WERI-Rb-1 (cell line): Measurements from ENCODE around the gene CRMP1.

Experiments
- DNase-seq: peaks from one replicate; pipeline ENCODE4 v3.0.0-alpha.2; 2020
- H3K27ac ChIP-seq: fragments of 250-450 bp; sonication (Bioruptor Pico); 2 replicates; pipeline ENCODE4 v1.5.1; 2020; ENCODE audit warnings: mild to moderate bottlenecking, moderate library complexity
- H3K27me3 ChIP-seq: fragments of 250-450 bp; sonication (Bioruptor Pico); 2 replicates; pipeline ENCODE4 v1.5.1; 2021; ENCODE audit warnings: mild to moderate bottlenecking, low read depth, moderate library complexity; ENCODE audit not compliant: insufficient read depth, severe bottlenecking
- H3K36me3 ChIP-seq: fragments of 250-450 bp; sonication (Bioruptor Pico); 2 replicates; pipeline ENCODE4 v1.5.1; 2020; ENCODE audit warnings: mild to moderate bottlenecking, moderate library complexity
- H3K4me3 ChIP-seq: 2 replicates; pipeline ENCODE4 v1.5.1; 2011; ENCODE audit warnings: low read depth, mild to moderate bottlenecking, control low read depth, low read length
- H3K9me3 ChIP-seq: fragments of 250-450 bp; sonication (Bioruptor Pico); 2 replicates; pipeline ENCODE4 v1.5.1; 2021; ENCODE audit warnings: mild to moderate bottlenecking, moderate library complexity; ENCODE audit not compliant: severe bottlenecking
- CTCF ChIP-seq: IDR thresholded peaks from 2 replicates; pipeline ENCODE4 v1.5.1; 2011; ENCODE audit warnings: low read depth, mild to moderate bottlenecking, control low read depth, inconsistent platforms, low read length

Gene CRMP1

DNA sequence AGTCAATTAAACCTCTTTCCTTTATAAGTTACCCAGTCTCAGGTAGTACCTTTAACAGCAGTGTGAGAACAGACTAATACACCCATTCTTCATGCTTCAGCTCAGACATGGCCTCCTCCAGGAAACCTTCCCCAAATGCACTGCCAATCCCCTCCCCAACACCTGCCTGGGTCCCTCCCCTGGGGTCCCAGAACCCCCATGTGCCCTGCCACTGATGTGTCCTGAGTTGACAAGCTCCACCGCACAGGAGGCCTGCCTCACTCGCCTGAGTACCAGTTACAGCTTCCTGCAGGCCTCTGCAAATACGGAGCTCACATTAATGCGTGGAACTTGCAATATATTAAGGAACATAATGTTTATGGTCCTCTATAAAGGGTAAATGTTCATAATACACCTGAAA is 34.9 kb upstream of the CRMP1 start:
- no peak overlapping the region for H3K4me3 ChIP-seq
- no peak for TF ChIP-seq CTCF
- no peaks in the 10 kb centered on the region for H3K9me3 ChIP-seq
- no peak for DNase-seq
- no peak overlapping the region for H3K27ac ChIP-seq
- no peaks in the 10 kb centered on the region for H3K27me3 ChIP-seq
- no peaks in the 10 kb centered on the region for H3K36me3 ChIP-seq

- no peak overlapping the region for H3K4me3 ChIP-seq
- H3K9me3 ChIP-seq, result no peaks in the 10 kb centered on the region
- DNase-seq, result no peak
- TF ChIP-seq CTCF, result no peak
- no peaks in the 10 kb centered on the region for H3K36me3 ChIP-seq
- no peaks in the 10 kb centered on the region for H3K27me3 ChIP-seq
- no peak overlapping the region for H3K27ac ChIP-seq
Observed at GRCh38 chr4:5927116-5927515, 34.2 kb upstream of the CRMP1 start.

DNA sequence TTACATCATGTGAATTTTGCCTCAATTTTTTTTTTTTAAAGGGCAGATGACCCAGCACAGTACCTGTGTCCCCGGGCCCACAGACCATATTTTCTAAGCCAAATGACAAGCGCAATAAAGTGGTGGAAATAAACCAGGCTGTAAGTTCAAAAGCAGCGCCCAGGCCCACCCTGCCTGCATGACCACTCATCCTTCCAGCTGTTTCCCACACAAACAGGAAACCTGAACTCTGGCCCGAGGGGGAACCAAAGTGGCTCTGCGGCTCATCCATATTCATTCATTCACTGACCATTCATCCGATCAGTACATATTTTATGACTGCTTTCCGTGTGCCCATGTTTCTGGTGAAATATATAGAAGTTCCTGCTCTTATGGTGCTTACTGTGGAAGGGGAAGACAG is 33.7 kb upstream of the CRMP1 start:
- Histone ChIP-seq H3K9me3 (no peaks in the 10 kb centered on the region), H3K36me3 (no peaks in the 10 kb centered on the region), H3K27me3 (no peaks in the 10 kb centered on the region), H3K4me3 (no peak overlapping the region), H3K27ac (no peak overlapping the region)
- no peak for TF ChIP-seq CTCF
- no peak for DNase-seq

DNA sequence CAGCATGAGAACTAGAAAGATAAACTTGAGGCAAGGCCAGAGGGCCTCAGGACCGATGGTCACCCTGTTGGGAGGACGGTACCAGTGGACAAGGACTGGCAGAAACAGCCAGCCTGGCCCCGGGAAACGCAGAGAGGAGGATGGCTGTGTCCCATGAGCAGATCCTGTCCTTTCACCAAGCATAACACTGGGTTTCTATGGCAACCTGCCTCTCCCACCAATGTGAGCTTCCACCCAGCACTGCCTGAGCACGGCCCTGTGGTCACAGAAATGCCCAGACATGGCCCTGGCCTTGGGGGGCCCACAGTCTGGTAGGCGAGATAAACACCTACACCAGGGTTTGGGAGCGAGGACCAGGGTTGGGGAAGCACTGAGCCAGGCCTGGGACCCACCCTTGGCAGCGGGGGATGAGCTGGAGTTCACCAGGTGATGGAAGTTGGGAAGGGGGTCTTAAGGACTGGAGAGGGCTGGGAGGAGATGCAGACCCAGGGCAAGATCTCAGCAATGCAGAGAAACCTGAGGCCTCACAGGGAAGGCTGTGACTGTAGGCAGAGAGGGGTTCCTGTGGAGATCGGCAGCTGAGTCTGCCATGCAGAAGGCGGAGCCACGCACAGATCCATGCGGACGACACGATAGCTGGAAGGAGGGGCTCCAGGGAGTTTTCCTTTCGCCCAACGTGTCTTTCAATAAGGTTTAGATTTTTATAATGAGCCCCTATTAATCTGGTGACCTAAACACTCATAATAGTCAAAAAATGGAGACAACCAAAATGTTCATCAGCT is 32.7 kb upstream of the CRMP1 start:
- no peak overlapping the region for H3K27ac ChIP-seq
- no peaks in the 10 kb centered on the region for H3K27me3 ChIP-seq
- no peak overlapping the region for H3K4me3 ChIP-seq
- no peaks in the 10 kb centered on the region for H3K9me3 ChIP-seq
- no peak for TF ChIP-seq CTCF
- no peak for DNase-seq
- no peaks in the 10 kb centered on the region for H3K36me3 ChIP-seq

GRCh38 chr4:5924461-5925125 is 31.7 kb upstream of the CRMP1 start:
- no peak for TF ChIP-seq CTCF
- H3K27ac ChIP-seq, result no peak overlapping the region
- H3K27me3 ChIP-seq, result no peaks in the 10 kb centered on the region
- H3K9me3 ChIP-seq, result no peaks in the 10 kb centered on the region
- no peaks in the 10 kb centered on the region for H3K36me3 ChIP-seq
- no peak for DNase-seq
- H3K4me3 ChIP-seq, result no peak overlapping the region
